ENCODE data around the gene ERVMER34-1.

Gene ERVMER34-1

GRCh38 chr4:52729586-52729985 lies 21.6 kb downstream of the ERVMER34-1 start:
- no peak overlapping the region for H3K27ac ChIP-seq
- DNase-seq, result no peak
- H3K4me3 ChIP-seq (ENCODE audit: low read depth, low read length), result no peak overlapping the region
- TF ChIP-seq CTCF (IDR thresholded peaks at IDR 0.05; ENCODE audit: low read depth, low read length), result no peak
- no peaks in the 10 kb centered on the region for H3K9me3 ChIP-seq (ENCODE audit: severe bottlenecking)
- H3K27me3 ChIP-seq (ENCODE audit: insufficient read depth, low read depth, severe bottlenecking), result peaks cover 23% of the 10 kb centered on the region
- H3K36me3 ChIP-seq, result no peaks in the 10 kb centered on the region

GRCh38 chr4:52728691-52729240 lies 22.5 kb downstream of the ERVMER34-1 start:
- Histone ChIP-seq H3K27ac (no peak overlapping the region), H3K36me3 (no peaks in the 10 kb centered on the region), H3K9me3 (ENCODE audit: severe bottlenecking) (no peaks in the 10 kb centered on the region), H3K4me3 (ENCODE audit: low read depth, low read length) (no peak overlapping the region), H3K27me3 (ENCODE audit: insufficient read depth, low read depth, severe bottlenecking) (peaks cover 30% of the 10 kb centered on the region)
- no peak for TF ChIP-seq CTCF (IDR thresholded peaks at IDR 0.05; ENCODE audit: low read depth, low read length)
- no peak for DNase-seq

GRCh38 chr4:52726826-52727580 lies 24.2 kb downstream of the ERVMER34-1 start:
- peaks cover 30% of the 10 kb centered on the region for H3K27me3 ChIP-seq (ENCODE audit: insufficient read depth, low read depth, severe bottlenecking)
- no peaks in the 10 kb centered on the region for H3K36me3 ChIP-seq
- TF ChIP-seq CTCF (IDR thresholded peaks at IDR 0.05; ENCODE audit: low read depth, low read length), result no peak
- no peak overlapping the region for H3K27ac ChIP-seq
- no peak for DNase-seq
- peaks cover 4% of the 10 kb centered on the region for H3K9me3 ChIP-seq (ENCODE audit: severe bottlenecking)
- no peak overlapping the region for H3K4me3 ChIP-seq (ENCODE audit: low read depth, low read length)

- peaks cover 61% of the 10 kb centered on the region for H3K27me3 ChIP-seq (ENCODE audit: insufficient read depth, low read depth, severe bottlenecking)
- H3K27ac ChIP-seq, result no peak overlapping the region
- no peak for DNase-seq
- no peak for TF ChIP-seq CTCF (IDR thresholded peaks at IDR 0.05; ENCODE audit: low read depth, low read length)
- H3K4me3 ChIP-seq (ENCODE audit: low read depth, low read length), result no peak overlapping the region
- peaks cover 15% of the 10 kb centered on the region for H3K9me3 ChIP-seq (ENCODE audit: severe bottlenecking)
- H3K36me3 ChIP-seq, result no peaks in the 10 kb centered on the region
Measured at GRCh38 chr4:52721968-52722815, 29.0 kb downstream of the ERVMER34-1 start.

- no peaks in the 10 kb centered on the region for H3K36me3 ChIP-seq
- H3K27me3 ChIP-seq (ENCODE audit: insufficient read depth, low read depth, severe bottlenecking), result peaks cover 75% of the 10 kb centered on the region
Measured at GRCh38 chr4:52718123-52718522, 33.1 kb downstream of the ERVMER34-1 start.

More at GRCh38 chr4:52718123-52718522, 33.1 kb downstream of the ERVMER34-1 start:
- Histone ChIP-seq H3K4me3 (ENCODE audit: low read depth, low read length) (no peak overlapping the region), H3K27ac (no peak overlapping the region), H3K9me3 (ENCODE audit: severe bottlenecking) (peaks cover 15% of the 10 kb centered on the region)
- TF ChIP-seq CTCF (IDR thresholded peaks at IDR 0.05; ENCODE audit: low read depth, low read length), result no peak
- DNase-seq, result no peak
